GM18870 (cell line): ENCODE results near the gene COTL1.

Experiments used
- ATAC-seq: cut with Tn5 transposase; IDR thresholded peaks from one replicate; pipeline ENCODE4 v1.9.1; 2021; ENCODE audit warnings: moderate library complexity; ENCODE audit not compliant: unreplicated experiment

The COTL1 gene

DNA sequence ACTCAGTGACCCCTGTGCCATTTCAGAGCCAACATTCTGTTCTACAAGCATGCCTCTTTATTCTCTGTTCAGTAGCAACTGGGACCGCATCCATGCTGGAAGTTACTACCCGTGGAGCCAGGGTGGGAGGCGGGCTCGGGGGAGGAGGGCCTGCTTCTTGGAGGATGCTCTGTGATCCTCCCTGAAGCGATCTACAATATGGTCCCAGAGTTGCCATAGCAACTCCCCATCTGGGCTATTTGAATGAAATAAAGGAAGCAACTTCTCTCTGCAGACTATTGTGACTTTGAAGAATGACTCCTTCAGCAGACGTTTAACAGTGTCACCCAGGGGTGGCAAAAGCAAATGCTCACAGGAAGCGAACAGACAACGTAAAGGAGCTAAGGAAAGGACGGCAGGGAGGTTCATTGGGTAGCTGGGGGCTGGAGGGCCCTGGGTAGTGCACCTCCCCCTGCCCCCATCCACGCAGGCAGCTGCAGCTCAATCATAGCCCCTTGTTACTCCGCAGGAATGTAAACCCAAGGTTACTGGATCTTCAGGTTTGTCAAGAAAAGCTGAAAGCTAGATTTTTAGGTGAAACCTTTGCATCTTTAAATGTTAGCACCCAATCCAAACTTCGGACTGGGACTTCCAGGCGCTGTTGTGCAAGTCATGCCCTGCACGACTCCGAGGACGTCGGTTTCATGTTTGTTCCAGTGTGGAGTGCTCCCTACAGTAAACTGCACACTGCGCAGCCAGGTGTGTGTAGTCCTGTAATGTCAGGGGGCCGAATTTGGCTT, 62.3 kb downstream of the COTL1 start:
- ATAC-seq: no peak

DNA sequence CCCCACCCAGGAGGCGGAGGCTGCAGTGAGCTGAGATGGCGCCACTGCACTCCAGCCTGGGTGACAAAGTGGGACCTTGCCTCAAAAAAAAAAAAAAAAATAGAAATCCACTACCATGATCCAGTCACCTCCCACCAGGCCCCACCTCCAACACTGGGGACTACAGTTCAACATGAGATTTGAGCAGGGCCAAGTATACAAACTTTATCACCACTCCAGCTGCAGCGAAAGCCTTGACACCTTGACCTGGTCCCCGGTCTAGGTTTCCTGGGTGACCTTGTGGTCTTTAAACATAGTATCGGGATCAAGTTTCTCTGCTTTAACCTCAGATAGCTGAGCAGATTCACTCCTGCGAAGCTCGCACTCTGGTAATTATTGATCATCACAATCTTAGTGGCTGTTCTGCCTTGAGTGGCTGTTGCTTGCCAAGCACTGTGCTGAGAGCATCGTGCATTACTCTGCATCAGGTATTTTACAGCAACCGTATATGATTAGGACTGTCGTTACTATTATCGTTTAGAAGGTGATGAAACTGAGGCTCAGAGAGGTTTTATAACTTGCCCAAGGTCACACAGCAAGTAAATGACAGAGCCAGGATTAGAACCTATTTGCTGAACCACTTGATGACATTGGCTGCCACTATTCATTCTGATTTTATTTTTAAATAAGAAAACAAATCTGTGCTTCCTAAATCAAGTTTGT, 63.1 kb downstream of the COTL1 start:
- ATAC-seq: no peak

DNA sequence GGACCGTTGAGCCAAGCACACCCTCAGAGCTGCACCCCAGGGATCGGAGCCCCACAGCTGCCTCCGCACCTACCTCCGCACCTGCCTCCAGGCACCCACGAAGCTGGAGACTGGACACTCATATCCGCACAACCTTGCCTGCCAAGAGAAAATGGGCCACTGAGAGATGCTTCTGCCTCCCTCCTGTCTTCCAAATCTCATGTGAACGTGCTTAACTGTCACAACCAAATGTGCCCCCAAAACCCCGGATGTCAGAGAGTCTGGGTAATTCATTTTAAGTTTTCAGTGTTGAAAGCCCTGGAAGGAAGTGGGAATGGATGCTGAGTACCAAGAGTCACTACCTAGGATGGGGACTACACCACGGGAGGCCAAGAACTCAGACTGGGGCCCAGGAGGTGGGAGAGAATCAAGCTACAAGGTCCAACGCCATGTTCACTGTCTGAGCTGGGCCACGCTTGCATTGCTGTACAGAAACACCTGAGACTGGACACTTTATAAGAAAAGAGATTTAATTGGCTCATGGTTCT, 63.9 kb downstream of the COTL1 start:
- ATAC-seq: no peak

DNA sequence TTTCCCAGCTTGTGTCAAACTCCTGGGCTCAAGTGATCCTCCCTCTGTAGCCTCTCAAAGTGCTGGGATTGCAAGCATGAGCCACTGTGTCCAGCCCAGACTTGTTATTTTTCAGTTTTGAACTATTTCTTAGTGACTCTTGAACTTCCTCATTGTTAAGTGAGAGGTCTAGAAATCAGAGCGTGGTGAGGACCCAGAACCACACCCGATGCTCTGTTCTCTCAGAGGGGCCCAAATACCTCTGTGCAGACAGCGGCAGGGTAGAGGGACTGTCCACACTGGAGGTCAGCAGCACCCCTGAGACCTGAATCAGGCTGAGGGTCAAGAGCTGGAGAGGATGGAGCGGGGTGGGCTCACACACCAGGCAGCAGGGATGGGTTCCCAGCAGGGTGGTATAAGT, 65.7 kb downstream of the COTL1 start:
- no peak for ATAC-seq

DNA sequence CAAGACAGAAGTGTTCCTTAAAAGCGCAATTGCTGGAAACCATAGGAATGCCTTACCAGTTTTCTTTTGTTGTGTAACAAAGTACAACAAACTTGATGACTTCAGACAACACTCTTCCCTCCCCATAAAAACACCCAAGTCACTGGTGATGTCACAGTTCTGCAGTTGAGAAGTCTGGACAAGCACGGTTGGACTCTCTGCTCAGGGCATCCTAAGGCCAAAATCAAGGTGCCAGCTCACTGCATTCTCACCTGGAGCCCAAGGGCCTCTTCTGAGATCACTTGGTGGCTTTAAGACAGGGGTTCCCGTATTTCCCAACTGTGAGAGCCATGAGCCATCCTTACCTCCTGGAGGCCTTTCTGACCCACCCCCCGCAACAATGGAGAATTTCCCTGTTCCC, 67.8 kb downstream of the COTL1 start:
- no peak for ATAC-seq

DNA sequence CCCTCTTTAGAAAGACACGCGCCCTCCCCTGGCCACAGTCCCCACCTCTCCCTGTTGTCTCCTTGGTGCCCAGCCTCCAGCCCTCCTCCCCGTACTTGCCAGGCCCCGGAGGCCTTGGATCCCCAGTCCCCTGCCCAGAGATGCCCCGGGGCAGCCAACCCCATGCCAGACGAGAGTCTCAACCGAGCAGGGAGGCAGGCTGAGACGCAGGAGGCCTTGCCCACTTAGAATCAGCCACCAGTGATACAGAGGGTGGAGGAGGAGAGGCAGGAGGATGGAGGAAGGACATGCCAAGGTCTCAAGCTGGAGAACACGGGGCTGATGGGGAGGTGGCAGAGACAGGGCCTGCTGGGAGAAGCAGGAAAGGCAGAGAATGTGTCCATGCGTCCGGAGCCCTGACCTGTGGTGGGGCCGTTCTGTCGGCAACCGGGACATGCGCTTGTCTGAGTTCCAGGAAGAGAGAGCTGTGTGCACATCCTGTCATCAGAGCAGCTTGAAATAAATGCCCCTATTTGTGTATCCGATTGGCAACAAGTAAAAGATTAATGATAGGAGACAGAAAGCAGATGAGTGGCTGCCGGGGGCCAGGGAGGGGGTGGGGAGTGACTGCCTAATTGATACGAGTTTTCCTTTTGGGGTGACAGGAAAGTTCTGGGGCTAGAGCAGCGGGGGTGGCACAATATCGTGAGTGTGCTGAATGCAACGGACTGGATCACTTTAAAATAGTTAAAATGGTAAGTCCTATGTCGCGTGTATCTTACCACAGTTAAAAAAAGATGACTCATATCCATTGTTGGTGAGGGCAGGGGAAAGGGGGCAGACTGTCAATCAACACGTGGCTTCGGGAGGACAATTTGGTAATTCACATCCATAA, 68.7 kb downstream of the COTL1 start:
- ATAC-seq: no peak

DNA sequence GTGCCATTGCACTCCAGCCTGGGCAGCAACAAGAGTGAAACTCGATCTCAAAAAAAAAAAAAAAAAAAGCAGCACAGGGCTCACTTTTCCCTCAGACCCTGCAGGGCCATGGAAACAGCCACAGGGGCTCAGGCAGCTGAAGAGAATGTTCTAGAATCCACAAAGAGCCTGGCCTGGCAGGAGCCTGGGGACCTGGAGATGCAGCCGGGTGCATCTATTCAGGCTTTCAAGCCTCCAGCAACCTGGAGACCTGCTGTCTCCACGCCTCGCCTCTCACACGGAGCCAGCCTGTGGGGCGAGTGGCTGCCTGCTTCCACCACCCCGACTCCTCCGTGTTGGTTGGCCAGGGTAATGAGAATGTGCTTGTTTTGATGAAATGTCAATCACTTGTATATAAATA, 69.4 kb downstream of the COTL1 start:
- no peak for ATAC-seq

DNA sequence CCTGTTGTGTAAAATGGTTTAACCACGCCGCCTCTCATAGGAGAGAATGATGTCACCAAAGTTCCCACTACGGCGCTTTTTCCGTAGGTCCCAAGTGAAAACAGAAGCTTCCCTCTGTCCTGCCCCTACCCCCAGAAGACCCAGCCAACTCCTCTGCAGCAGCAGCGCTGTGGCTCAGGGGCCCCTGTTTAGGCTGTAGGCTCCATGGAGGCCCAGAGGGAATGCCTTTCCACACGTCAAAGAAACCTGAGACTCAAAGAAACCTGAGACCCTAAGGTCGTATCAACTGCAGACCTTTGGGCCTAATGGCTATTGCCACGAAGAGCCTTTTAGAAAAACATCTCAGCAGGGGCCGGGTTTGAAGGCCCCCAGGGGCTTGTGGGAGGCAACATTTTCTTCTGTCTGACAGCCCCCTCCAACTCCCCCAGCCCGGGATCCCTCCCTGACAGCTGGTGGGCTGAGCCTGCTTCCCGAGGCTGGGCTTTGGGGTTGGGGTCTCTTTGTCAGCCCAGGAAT, 70.3 kb downstream of the COTL1 start:
- ATAC-seq: no peak

DNA sequence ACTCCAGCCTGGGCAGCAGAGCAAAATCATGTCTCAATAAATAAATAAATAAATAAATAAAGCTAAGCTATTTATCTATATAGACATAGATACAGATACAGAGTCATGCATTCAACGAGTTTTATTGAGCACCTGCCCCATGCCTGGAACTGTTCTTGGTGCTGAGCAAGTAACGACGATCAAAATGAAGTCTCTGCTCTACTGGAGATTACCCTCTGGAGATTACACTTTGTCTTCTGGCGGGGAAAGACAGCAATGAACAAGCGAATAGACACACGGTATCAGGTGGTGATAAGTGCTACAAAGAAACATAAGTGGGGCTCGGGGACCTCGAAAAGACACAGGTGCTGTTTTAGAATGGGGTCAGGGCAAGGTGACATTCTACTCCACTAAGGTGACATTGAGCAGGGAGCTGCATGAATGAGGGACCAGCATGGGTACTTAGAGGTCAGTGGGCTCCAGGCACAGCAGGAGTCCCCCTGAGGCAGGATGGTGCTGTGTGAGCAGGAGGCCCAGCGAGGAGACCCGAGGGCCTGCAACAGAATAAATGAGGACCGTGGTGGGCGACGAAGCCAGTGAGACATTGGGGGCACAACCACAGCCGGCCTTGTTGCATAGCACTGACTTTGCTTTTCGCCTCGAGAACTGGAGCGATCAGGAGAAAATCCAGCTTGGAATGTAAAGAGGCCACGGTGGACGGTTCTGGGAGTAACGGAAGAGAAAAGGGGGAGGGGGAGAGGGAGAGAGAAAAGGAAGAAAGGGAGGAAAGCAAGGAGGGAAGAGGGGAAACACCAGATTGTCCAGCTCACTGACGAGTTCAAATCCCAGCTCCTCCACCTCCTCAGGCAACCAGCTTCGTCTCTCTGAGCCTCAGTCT, 71.0 kb downstream of the COTL1 start:
- no peak for ATAC-seq

DNA sequence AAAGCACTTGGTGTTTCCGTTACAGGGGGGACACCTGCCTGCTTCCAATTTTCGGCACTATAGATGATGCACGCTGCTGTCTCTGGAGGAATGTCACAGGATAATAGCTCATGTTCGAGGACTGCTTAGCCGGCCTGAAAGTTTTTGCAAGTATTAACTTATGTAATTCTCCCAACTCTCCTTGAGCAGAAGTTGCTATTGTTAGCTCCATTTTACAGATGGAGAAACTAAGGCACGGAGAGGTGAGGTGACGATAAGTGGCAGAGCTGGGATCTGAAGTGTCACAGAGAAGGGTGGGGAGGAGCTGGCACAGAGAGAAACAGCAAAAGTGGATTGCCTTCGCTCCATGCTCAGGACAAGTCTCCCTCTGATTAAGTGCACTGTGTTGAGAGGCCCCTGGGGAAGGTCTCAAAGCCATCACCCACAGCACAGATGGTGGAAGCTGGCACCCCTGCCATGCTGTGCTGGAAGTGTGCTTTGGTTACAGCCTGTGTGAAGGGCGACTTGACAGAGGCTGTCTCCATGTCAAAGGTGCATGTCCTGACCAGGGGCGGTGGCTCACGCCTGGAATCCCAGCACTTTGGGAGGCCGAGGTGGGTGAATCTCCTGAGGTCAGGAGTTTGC, 72.7 kb downstream of the COTL1 start:
- ATAC-seq: no peak

DNA sequence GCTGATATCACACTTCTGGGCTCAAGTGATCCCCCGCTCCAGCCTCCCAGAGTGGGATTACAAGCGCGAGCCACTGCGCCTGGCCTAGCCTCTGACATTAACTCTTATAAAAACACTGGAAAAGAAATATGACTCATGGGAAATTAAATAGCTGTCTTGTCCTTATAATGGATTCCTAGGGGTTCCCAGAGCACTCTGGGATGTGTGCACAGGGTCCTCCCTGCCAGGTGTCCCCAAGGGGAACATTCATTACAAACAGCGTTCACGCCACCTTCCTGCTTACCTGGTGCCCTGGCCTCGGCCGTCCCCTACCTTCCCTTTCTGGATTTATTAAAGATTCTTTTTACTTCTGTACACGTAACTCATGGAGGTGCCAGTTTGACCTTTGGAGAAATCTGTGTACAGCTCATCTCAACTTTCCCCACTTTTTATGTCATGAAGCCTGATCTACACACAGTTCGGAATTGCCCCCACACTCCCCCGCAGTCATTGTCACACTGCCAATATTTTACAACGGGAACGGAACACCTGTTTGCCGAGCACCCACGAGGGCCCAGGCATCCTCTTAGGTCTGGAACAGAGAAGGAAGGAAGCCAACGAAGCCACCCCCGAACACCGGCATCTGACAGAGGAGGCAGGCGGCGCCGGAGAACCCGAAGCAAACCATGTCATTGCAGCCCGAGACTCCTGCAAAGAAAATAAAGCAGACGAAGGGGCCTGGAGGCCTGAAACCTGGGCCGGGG, 73.7 kb downstream of the COTL1 start:
- no peak for ATAC-seq

DNA sequence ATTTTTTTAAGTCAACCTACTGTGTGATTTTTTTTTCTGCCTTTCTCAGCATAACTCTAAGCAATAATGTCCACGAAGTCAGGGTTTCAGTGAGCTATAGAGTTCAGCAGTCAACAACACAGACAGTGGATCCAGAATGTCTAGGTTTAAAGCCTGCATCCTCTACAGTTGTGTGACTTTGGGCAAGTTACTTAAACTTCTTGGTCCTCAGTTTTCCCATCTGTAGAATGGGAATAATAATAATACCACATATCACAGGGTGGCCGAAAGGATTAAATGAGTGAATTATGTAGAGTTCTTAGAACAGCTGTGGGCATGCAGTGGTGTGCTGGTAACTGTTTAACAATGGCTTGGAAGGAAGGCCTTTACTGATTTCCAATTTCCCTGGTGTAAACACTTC, 74.6 kb downstream of the COTL1 start:
- ATAC-seq: no peak

DNA sequence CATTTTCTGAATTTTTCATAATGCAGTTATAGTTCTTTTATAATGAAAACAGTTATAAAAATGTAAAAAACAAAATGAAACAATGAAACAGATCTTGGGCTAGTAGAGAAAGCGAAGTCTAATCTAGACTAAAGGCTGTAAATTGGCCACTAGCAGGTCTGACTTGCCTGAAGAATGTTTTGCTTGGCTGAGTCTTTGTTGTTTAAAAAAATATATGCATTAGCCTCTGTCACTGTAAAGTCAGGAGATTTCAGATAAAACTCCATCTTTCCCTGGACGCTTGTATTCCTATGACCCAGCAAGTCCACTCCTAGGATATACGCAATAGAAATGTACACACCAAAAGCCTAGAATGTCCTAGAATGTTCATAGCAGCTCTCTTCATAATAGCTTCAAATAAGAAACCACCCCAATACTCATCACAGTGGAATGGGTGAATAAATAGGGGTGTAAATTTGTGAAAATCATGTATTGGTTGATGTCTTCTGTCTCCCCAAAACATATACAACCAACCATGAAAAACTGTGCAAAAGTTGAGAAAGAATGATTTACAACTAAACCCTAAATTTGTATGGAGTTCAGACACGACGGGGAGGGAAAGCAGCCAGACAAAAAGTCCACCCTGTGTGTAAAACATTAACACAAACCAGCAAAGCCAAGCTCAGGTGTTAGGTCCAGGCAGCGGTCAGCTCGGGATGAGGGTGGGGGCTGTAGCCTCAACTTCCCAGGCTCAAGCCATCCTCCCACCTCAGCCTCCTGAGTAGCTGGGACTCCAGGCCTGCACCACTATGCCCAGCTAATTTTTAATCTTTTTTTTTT, 75.7 kb downstream of the COTL1 start:
- ATAC-seq: no peak

DNA sequence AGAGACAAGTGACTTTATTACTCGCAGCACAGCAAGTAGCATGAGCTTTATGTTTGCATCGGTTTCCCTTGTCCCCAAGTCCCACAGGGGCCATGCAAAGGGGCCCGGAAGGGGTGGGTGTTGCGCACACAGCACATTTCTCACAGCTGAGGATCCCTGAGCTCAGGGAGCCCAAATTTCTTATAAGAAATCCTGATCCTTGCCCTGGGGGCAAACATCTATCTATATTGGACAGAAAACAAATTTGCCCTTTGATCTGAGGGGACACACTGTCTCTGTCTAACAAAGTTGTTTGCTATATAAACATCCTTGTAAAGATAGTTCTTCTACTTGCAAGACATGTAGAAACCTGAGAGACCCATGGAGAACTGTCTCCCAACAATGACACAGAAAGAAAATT, 77.7 kb downstream of the COTL1 start:
- ATAC-seq: no peak

DNA sequence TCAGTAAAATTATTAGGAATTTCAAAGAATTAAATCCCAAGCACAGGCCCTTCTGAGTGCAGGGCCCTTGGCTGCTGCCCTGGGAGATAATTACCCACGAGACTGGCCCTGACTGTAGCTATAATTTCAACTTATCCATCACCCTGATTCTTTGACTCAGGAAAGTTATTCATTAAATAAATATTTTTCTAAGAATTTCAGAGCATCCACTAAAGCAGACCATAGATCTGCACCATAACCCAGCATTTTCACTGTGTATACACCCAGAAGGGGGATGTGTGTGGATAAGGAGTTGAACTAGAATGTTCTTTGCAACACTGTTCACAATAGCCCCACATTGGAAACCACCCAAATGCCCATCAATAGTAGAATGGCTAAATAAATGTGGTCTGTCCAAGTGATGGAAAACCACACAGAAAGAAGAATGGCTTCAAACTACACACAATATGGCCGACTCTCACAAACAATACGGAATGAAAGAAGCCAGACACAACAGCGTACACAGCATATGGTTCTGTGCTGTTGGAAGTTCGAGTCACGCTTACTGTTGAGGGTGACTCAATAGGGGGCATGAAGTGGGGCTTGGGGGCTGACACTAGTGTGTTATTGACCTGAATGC, 79.5 kb downstream of the COTL1 start:
- no peak for ATAC-seq

DNA sequence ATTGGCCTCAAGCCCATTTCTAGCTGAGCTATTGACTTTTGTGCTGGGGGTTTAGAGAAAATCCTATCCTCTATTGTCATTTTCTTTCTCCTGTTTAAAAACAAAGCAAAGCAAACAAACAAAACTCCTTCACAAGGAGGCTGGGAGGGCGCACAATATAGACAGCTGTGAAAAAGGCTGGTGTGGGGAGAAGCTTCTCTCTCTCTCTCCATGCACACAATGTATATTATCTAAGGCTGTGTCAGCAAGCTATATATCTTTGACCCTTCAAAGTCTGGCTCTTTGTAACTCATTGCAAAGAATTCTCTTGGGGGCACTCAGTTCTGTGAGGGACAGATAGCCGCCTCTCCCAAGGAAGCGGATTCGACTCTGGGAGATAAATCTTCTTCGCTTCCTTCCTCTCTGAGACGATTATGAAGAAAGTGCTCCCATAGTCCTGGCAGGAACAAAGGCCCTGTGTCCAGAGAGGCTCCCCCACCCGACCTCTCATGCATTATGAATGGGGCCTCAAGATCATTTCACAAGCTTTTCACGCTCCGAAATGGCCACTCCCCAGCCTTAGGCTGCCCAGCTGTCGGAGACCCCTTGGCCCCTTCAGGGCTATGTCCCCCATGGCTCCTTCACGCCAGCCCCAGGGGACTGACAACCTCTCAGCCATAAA, 80.3 kb downstream of the COTL1 start:
- no peak for ATAC-seq

DNA sequence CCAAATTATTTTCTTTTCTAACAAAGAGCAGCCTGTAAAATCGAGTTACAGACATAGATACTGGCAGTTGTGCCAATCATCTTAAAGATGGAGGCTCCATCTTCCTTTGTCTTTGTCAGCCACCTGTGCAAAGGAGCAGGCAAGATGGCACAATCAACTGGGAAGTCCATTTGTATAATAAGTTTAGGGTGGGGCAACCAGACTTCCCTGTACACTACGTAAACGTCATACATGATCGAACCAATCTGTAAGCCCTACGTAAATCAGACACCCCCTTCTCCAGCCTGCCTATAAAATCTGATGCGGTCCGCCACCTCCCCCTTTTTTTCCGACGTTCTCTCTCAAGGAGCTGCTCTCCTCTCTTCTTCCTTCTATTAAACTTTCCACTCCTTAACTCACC, 82.0 kb downstream of the COTL1 start:
- ATAC-seq: no peak
